Brain pericyte (primary cell): ENCODE data around the gene POLRMT.
"Not testable (repeated sequence)": the region's sequence is repeated elsewhere in the genome, so short reads cannot be mapped to it uniquely, and the experiment has no call there.

Experiments used
- DNase-seq: peaks from one replicate; pipeline ENCODE4 v3.0.0-alpha.2; 2012; ENCODE audit warnings: low read depth, low spot score

Gene POLRMT

DNA sequence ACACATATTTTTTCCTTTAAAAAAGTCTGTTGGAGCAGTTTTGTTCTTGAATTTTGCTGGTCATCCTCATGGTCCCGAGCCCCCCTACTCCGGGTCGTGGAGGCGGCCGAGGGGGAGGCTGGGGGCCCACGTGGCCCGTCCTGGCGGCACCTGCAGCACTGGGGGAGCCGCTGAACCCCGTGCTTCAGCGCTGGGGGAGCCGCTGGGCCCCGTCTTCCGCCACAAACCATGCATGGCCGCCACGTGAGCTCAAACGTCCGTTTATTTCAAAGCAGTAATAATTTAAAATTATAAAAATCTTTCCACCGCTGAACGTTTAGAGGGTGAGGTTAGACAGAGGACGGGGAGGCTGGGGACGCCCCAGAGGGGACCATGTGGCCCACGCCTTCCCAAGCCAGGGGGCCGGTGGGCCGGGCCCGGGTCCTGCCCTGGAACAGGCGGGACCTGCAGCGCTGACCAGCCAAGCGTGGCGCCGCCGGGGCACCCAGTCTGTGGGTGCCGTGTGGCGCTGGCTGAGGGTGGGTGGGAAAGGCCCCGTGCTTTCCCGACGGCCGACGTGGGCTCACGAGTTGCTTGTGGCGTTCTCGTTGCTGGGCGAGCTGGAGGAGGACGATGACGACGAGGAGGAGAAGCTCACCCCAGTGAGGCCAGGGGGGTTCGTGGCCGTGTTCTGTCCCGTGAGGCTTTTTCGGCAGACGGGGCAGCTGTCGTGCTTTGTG is 14.4 kb upstream of the POLRMT start:
- no peak for DNase-seq

DNA sequence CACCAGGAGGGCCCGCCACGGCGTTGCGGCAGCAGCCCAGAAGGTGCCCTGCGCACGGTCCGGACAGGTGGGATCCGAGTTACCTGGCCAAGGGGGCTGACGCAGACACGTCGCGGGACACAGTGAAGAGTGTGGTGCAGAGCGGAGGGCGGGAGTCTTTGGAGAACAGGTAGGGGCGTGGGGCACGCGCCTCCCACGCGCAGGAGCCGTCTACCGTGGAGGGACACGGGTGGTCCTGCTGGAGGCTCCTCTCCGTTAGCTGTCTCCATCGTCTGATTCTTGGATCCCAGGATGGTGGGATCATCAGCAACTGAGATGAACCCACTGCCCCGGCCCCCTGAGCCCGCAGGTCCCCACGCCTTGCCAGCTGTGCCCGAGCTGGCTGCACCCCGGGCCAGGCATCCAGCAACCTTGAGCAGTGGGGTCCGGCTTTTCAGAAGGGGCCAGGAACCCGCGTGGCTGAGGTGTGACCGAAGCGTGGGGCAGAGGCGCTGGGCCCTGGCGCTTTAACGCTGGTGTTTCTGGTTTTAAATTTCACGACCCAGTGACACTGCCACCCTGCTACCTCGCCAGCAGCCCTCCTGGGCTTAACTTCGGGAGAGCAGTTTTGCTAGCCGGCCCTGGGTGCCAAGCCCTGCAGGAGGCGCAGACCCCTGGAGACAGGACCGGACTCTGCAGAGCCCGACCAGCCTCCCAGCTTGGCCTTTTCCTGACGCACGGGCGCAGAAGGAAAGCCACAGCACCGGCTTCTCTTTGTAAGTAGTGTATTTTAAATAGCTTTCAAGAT is 13.6 kb upstream of the POLRMT start:
- no peak for DNase-seq

DNA sequence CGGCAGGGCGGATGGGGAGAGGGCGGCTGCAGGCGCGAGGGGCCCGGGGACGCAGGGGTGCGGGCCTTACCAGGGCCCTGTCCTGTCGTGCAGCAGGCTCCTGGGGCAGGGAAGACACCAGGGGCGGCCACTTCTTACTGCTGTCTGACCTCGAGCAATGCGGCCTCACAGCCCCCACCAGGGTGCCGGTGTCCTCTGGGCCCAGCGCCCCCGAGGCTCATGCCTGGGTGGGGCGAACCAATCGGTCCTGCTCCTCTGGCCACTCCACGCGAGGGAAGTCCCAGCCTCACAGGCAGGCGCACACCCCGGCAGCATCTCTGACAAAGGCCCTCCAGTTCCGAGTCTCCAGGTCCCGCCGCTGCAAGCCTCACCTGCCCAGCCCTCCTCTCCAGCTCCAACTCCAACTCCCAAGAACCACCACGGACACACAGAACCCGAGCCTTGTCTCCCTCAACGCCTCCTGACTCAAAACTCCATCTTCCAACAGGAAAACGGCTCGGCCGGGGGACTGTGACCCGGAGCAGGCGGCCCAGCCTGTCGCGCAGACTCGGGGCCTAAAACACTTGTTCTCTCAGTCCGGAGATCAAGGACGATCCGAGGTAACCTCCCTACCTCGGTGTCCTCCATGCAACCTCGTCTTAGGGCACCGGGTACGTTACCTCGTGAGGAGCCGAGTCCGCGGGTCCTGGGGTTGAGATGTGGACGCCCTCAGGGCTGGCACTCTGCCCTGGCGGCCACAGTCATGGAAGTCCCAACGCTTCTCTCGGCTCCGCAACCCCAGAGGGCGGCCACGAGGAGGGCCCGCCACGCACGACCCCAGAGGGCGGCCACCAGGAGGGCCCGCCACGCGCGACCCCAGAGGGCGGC is 12.8 kb upstream of the POLRMT start:
- no peak for DNase-seq

DNA sequence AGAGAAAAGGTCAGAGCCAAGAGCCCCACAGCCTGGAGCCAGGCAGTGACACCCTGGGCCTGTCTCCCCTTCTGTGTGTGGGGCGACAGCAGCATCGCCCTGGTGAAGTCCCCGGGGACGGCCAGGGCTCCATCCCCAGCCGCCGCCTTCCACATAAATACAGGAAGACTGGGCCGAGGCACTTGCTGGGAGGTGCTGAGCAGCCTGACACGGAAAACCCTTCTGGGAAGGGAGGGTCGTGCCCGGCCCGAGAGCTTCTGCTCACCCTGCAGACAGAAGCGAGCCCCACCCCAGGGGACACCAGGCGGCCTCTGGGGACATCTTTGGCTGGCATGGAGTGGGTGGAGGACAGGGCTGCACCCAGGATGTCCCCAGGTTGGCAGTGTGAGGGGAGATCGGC is 11.5 kb upstream of the POLRMT start:
- no peak for DNase-seq

DNA sequence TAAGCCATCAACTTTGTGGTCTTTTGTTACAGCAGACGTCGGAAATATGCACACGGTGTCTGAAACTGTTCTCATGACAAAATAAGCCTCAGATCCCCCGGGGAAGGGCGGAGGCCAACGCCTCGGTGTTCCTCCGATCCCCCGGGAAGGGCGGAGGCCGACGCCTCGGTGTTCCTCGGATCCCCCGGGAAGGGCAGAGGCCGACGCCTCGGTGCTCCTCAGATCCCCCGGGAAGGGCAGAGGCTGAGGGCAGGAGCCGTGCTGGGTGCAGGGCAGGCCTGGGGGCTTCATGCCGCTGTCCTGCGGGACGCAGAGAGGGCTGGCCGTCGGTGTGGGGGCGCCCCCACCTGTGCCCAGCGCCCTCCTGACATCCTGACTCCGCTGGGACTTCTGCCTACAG is 11.0 kb upstream of the POLRMT start:
- no peak for DNase-seq

DNA sequence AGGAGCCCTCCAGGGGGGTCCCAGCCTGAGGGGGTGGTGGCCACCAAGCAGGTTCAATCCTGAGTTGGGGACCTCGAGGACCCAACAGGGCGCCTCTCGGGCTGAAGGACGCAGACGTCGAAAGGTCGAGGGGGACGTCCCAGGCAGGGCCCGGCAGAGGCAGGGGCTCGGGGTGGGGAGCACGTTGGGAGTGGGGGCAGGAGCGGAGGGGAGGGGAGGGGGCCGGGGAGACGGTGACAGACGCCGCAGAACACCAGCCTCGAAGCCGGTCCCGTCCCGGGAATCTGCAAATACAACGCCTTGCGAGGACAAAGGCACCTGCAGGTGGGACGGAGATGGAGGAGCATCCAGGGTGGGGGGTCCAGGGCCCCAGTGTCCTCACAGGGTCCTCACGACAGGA is 10.4 kb upstream of the POLRMT start:
- no peak for DNase-seq

DNA sequence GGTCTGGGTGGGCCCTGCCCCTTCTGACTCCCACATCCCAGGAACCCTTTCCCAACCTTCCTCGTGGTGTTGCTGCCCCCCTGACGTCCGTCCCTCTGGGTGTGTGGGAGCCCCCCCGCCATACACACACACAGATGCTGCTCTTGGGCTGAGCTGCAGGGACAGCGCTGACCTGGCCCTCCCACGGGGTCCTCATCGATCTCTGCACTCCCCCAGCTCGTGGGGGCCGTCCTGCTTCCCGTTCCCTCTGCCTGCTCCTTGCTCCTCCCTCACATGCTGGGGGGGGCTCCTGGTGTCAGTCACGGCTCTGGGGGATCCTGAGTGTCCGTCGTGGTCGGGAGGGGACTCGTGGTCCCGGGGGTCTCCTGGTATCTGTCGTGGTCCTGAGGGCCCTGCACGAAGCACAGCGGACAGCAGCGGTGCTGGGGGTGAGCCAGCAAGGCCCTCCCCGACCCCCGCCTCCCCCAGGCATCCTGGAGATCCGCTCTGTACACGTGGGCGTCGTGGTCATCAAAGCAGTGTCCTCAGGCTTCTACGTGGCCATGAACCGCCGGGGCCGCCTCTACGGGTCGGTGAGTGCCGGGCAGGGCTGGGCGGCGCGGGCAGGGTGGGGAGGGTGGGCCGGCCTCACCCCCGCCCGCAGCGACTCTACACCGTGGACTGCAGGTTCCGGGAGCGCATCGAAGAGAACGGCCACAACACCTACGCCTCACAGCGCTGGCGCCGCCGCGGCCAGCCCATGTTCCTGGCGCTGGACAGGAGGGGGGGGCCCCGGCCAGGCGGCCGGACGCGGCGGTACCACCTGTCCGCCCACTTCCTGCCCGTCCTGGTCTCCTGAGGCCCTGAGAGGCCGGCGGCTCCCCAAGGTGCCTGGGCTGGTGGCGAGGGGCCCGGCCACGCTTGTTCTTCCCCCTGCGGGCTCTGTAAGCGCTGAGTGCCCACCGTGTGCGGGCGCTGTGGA is 9.7 kb upstream of the POLRMT start:
- DNase-seq, result no peak

DNA sequence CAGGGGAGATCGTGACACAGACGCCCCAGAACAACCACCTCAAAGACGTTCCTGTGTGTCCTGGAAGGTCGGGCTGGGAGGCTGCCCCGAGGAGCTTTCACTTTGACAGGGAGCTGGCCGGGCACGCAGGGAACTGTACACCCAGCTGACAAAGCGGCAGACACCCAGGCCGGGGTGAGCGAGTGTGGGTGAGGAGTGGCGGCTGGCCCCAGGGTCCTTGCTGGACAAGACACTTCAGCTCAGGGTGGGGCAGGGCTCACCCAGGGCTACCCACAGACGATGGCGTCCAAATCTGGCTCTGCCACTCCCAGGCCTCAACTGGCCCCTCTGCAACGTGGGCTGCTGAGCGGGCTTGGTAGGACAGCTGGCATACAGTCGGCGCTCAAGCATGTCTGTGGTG is 8.4 kb upstream of the POLRMT start:
- no peak for DNase-seq

DNA sequence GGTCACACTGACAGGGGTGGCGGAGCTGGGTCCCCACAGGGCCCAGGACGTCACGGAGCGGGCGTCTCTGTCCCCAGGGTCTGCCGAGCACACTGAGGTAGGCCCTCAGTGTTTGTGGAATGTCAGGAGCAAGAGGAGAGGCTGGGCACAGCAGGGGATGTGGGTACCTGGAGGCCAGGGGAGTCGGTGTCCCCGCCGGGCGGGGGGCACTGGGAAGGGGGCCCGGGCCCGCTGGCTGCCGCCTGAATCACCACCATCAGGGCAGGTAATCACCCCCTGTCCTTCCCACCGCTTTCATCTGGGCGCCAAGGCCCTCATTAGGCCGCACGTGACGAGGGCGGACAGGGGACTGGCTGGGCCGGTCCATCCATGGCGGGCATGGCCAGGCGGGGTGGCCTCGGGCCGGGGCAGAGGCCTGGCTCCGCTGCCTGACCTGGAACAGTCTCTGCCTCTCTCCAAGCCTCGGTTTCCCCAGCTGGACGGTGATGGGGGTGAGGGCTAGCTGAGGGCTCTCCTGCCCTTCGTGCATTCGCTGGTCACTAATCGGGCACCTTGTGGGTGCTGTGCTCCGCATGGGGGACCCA is 7.4 kb upstream of the POLRMT start:
- DNase-seq, result no peak

DNA sequence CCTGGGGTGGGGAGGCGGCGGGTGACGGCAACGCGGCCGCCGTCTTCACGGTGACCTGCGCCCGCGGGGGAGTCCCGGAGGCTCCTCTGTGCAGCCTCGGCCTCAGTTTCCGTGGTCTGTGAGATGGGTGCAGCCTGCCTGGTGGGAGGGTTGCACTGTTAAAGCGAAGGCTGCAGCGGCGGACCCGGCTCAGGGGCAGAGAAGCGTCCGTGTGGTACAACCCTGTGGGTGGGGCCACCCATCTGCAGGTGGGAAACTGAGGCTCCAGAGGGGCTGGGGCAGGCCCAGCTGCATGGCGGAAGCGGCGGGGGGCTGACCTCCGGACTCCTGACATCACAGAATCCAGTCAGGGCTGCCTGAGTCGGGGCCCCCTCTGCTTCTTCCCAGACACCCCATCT is 6.8 kb upstream of the POLRMT start:
- DNase-seq, result no peak

DNA sequence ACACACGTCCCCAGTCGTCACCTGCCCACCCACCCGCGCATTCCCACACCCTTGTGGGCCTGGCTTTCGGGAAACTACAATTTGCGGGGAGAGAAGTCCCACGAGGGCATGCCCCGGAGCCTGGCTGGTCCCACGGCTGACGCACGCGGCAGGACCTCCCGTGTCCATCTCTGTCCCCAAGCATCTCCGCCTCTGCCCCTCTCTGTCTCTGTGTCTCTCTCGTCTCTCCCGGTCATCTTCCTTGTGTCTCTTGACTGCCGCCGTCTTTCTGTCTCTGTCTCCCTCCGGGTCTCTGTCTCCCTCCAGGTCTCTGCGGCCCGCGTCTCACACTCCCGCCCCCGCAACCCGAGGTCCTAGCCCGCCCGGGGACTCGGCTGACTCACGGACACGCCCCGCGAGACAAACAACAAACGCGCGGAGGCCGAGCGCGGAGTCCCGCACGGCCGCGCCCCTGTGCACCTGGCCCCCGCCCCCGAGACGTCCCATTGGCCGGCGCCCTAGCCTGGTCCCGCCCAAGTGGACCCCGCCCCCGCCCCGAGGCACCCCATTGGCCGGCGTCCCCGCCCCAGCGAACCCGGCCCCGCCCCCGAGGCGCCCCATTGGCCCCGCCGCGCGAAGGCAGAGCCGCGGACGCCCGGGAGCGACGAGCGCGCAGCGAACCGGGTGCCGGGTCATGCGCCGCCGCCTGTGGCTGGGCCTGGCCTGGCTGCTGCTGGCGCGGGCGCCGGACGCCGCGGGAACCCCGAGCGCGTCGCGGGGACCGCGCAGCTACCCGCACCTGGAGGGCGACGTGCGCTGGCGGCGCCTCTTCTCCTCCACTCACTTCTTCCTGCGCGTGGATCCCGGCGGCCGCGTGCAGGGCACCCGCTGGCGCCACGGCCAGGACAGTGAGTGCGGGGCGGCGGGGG is 6.2 kb upstream of the POLRMT start, which contains the start of gene FGF22:
Gene FGF22 (plus strand): TSS at position 627 of the 908 bp plus-strand sequence. CDS start 47 bp downstream, at position 674.
- DNase-seq, result no peak

DNA sequence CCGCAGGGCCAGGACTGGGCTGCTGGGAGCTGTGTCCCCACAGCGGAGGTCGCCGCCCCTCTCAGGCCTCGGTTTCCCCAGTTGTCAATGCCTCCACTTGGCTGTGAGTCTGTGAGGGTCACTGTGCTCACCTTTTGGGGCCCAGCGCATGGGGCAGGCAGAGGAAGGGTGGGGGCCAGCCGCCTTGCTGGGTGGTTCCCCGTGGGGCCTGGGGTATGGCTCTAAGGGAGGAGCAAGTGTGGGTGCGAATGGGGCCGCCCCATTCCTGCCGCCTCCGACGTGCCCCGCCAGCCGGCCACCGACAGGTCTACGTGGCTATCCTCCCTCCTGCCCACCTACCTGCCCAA is 5.5 kb upstream of the POLRMT start:
- no peak for DNase-seq

DNA sequence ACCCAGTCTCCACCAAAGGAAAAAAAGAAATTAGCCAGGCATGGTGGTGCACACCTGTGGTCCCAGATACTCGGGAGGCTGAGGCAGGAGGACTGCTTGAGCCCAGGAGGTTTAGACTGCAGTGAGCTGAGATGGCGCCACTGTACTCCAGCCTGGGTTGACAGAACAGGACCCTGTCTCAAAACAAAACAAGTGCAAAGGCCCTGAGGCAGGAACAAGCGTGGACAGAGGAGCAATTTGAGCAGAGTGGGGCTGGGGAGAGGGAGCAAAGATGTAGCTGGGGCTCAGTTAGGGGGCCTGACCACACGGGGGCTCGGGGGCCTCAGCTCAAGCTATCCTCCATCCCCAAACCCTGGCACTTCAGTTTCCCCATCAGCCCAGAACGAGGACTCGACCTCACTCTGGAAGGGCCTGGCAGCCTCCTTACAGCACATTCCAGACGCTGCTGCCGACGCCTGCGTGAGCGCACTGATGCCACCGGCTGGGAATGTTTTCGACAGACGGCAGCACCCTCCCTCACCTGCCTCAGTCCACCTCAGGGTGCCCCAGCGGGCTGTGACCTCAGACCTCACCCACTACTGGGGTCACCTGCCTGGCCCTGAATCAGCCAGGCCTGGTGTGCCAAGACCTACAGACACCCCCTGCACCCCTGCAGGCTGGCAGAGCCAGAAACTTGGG is 1.8 kb upstream of the POLRMT start:
- no peak for DNase-seq

DNA sequence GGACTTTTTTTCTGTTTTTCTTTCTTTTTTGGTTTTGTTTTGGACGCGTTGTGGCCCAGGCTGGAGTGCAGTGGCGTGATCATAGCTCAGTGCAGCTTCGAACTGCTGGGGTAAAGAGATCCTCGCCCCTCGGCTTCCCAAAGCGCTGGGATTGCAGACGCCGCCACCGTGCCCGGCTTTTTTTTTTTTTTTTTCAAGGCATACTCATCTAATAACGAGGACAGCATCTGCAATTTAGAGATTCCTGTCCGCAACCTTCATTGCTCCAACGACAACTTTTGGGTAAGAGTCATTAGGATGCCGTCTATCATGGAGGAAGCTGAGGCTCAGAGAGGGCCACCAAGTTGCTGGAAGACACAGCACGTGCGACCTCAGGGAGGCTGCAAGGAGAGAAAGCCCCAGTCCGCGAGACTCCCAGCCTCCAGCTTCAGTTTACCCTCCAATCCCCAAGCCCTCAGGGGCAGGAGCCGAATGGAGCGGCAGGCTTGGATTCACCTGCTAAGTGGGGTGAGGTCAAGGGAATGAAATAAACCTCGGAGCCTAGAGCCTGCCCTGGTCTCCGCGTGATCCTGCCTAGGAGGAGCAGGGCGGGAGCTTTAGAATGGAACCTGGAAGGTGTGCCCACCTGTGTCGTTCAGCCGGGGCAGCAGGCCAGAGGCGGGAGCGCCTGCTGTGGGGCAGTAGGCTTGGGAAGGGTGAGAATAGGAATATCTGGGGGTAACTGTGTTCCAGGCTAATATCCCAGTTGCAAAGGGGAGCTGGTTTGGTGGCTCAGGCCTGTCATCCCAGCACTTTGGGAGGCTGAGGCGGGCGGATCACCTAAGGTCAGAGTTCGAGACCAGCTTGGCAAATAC is 676 bp upstream of the POLRMT start:
- DNase-seq, result no peak

DNA sequence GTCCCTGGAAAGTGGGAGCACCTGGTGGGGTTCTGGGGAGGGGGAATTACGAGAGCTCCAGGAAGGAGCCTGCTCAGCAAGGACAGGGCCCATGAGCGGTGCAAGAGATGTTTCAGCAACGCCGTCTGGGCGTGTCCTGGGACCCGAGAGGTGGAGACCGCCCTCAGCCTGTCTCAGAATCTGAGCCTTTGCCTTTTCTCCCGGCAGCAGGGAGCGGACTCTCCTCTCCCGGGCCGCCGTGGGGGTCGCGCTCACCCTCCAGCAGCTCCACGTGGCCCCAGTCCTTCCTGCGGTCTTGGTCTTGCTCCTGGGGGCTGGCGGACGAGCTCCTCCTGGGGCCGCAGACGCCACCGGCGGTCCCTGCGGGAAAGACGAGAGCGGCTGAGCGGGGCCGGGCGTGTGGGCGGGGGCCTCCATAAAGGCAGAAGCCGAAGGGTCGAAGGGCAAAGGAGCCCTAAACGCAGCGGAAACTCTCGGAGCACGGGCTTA is 714 bp downstream of the POLRMT start:
- DNase-seq, result no peak

DNA sequence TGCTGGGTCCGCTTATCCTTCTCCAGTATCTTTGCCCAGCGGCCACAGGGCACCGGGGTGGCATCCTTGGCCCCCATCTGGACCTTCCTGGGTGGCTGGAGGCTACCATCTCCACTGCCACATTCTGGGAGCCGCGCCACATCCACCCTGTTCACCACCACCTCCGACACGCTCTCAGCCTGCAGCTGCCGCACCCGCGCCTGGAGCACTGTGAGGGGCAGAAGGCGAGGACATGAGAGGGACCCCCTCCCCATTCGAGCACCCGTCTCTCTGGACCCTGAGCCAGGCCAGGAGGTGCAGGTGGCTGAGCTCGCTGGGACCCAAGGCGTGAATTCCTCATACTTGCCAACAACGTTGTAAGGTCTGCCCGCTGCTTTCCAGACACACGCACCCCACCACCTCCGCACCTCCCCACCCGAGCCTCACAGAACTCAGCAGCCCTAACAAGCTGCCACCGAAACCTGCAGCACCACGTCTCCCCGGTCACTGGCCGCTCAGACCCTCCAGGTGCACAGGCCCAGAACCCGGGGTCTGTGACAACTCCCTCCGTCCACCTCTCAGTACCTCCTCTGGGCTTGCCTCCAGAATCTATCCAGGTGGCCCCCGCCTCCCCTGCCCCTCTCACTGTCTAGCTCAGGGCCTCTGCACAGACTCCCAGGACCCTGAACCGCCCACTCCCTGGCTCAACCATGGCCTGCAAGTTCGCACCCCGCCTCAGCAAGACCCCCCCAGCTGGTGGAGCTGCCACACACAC is 3.2 kb downstream of the POLRMT start:
- no peak for DNase-seq

DNA sequence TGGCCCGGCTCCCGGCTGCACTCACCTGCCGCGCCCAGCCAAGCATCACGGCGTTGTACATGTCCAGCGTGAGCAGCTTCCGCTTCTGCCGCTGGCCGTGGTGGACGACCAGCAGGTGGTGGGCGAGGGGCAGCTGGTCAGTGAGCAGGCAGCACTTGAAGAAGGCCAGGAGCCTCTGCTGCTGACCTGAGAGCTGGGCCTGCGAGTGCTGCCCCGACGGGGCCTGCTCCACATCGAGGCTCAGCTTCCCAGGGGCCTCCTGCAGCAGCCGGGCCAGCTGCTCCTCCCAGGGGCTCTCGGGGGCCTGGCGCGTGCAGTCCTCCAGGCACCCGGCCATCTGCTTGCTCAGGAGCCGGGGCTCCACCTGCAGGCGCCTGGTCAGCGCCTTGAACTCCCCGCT is 3.8 kb downstream of the POLRMT start:
- not testable (repeated sequence) for DNase-seq
